Measurements from ENCODE around the gene LTBP3.

Gene LTBP3

DNA sequence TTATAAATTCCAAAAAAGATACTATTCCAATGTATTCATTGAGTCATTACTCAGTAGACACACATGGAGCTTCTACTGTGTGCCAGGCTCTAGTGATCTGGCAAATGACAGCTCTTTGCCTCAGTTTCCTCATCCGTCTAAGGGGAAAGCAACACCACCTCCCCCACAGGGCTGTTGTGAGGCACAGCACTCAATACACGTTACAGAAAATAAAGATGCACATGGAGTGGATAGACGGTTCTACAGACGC lies 65.8 kb downstream of the LTBP3 start:
- H3K27ac ChIP-seq (ENCODE audit: low read depth, low read length), result peak overlapping the region; percentile 79
- peaks cover 96% of the 10 kb centered on the region for H3K4me1 ChIP-seq (ENCODE audit: control insufficient read depth, low read length)
- no peaks in the 10 kb centered on the region for H3K36me3 ChIP-seq (ENCODE audit: control insufficient read depth, low read length)
- peaks cover 19% of the 10 kb centered on the region for H3K79me2 ChIP-seq (ENCODE audit: control insufficient read depth, low read length)
- peak overlapping the region; percentile 55 for H3K4me3 ChIP-seq (ENCODE audit: low read length)
- H3K9me3 ChIP-seq (ENCODE audit: control insufficient read depth, insufficient read depth, low read length), result no peaks in the 10 kb centered on the region
- peak overlapping the region; percentile 72 for H3K4me2 ChIP-seq (ENCODE audit: low read length)
- no peaks in the 10 kb centered on the region for H3K27me3 ChIP-seq (ENCODE audit: control insufficient read depth, low read length)
- H4K20me1 ChIP-seq (ENCODE audit: control insufficient read depth, insufficient read depth, low read depth, low read length), result no peaks in the 10 kb centered on the region
- H3F3A ChIP-seq (ENCODE audit: control insufficient read depth, insufficient read depth), result peaks cover 11% of the 10 kb centered on the region
- TF ChIP-seq, protein P1, sequence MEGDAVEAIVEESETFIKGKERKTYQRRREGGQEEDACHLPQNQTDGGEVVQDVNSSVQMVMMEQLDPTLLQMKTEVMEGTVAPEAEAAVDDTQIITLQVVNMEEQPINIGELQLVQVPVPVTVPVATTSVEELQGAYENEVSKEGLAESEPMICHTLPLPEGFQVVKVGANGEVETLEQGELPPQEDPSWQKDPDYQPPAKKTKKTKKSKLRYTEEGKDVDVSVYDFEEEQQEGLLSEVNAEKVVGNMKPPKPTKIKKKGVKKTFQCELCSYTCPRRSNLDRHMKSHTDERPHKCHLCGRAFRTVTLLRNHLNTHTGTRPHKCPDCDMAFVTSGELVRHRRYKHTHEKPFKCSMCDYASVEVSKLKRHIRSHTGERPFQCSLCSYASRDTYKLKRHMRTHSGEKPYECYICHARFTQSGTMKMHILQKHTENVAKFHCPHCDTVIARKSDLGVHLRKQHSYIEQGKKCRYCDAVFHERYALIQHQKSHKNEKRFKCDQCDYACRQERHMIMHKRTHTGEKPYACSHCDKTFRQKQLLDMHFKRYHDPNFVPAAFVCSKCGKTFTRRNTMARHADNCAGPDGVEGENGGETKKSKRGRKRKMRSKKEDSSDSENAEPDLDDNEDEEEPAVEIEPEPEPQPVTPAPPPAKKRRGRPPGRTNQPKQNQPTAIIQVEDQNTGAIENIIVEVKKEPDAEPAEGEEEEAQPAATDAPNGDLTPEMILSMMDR (IDR thresholded peaks at IDR 0.05; ENCODE audit: low read depth, low read length, poor library complexity, severe bottlenecking), result no peak
- TF ChIP-seq EZH2phosphoT487 (IDR thresholded peaks at IDR 0.05; ENCODE audit: borderline replicate concordance, low read length), result no peak
- H3K9me2 ChIP-seq (replicated peaks; ENCODE audit: control insufficient read depth, low read length), result no peaks in the 10 kb centered on the region

DNA sequence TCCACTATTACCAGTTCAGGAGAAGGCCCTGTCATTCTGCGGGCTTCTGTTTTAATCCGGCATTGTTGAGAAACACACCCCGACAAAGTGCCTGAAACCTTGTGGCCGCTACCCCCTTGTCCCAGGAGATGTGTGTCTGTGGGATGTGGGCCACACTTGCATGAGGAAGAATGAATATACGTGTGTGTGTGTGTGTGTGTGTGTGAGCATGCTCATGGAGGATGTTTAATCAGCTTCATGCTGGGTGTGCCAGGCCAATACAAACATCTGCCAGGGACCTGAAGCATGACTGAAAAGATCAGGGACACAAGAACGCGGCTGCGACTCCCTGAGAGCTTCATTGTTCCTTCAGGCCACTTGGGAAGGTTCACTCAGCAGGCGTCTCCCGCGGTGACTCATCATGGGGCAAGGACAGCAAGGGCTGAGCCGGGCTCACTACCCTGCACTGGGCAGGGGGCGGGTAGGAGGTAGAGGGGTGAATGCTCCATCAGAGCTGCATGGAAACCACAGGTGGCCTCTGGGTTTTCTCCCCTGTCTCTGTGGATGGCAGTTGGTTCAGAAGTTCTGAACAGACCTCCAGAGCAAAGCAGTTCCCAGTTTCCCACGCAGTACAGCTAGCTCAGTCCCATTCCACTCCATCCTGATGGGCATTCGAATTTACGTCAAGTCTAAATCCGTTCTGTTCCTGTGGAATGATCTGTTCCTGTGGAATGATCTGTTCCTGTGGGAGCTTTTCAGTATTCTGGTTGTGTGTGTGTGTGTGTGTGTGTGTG lies 66.4 kb downstream of the LTBP3 start:
- Histone ChIP-seq H3K4me2 (ENCODE audit: low read length) (peak overlapping the region; percentile 72), H3K27ac (ENCODE audit: low read depth, low read length) (peak overlapping the region; percentile 79), H3K4me1 (ENCODE audit: control insufficient read depth, low read length) (peaks cover 97% of the 10 kb centered on the region), H3F3A (ENCODE audit: control insufficient read depth, insufficient read depth) (peaks cover 11% of the 10 kb centered on the region), H4K20me1 (ENCODE audit: control insufficient read depth, insufficient read depth, low read depth, low read length) (no peaks in the 10 kb centered on the region), H3K79me2 (ENCODE audit: control insufficient read depth, low read length) (peaks cover 16% of the 10 kb centered on the region), H3K9me3 (ENCODE audit: control insufficient read depth, insufficient read depth, low read length) (no peaks in the 10 kb centered on the region), H3K4me3 (ENCODE audit: low read length) (peak overlapping the region; percentile 55), H3K36me3 (ENCODE audit: control insufficient read depth, low read length) (no peaks in the 10 kb centered on the region), H3K9me2 (replicated peaks; ENCODE audit: control insufficient read depth, low read length) (no peaks in the 10 kb centered on the region), H3K27me3 (ENCODE audit: control insufficient read depth, low read length) (no peaks in the 10 kb centered on the region)
- TF ChIP-seq, protein P1 (IDR thresholded peaks at IDR 0.05; ENCODE audit: low read depth, low read length, poor library complexity, severe bottlenecking), result no peak
- no peak for TF ChIP-seq EZH2phosphoT487 (IDR thresholded peaks at IDR 0.05; ENCODE audit: borderline replicate concordance, low read length)

DNA sequence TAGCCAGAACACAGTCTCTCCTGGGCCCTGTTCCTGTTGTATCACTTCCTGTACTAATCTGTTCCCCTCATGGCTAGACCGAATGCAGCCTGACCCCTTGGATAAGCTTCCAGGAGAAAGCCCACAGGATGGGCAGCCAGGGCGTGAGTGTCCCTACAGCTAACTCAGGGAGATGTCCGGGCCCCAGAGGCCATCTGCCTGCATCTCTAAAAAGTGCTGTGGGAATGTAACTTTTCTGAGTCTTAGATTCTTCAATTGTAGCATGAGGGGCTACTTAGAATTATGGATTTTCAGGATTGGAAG lies 67.0 kb downstream of the LTBP3 start:
- H3K9me2 ChIP-seq (replicated peaks; ENCODE audit: control insufficient read depth, low read length), result no peaks in the 10 kb centered on the region
- H3F3A ChIP-seq (ENCODE audit: control insufficient read depth, insufficient read depth), result peaks cover 11% of the 10 kb centered on the region
- H3K4me1 ChIP-seq (ENCODE audit: control insufficient read depth, low read length), result peaks cover 95% of the 10 kb centered on the region
- H3K27ac ChIP-seq (ENCODE audit: low read depth, low read length), result peak overlapping the region; percentile 79
- TF ChIP-seq, protein P1 (IDR thresholded peaks at IDR 0.05; ENCODE audit: low read depth, low read length, poor library complexity, severe bottlenecking), result no peak
- no peak for TF ChIP-seq EZH2phosphoT487 (IDR thresholded peaks at IDR 0.05; ENCODE audit: borderline replicate concordance, low read length)
- peak overlapping the region; percentile 72 for H3K4me2 ChIP-seq (ENCODE audit: low read length)
- no peaks in the 10 kb centered on the region for H3K27me3 ChIP-seq (ENCODE audit: control insufficient read depth, low read length)
- peak overlapping the region; percentile 55 for H3K4me3 ChIP-seq (ENCODE audit: low read length)
- no peaks in the 10 kb centered on the region for H4K20me1 ChIP-seq (ENCODE audit: control insufficient read depth, insufficient read depth, low read depth, low read length)
- no peaks in the 10 kb centered on the region for H3K9me3 ChIP-seq (ENCODE audit: control insufficient read depth, insufficient read depth, low read length)
- H3K36me3 ChIP-seq (ENCODE audit: control insufficient read depth, low read length), result no peaks in the 10 kb centered on the region
- peaks cover 11% of the 10 kb centered on the region for H3K79me2 ChIP-seq (ENCODE audit: control insufficient read depth, low read length)

Data from DOHH2 (cell line).